ENCODE results near the gene REXO1.

REXO1 gene

GRCh38 chr19:1872807-1873523 is 24.7 kb upstream of the REXO1 start:
- TF ChIP-seq JUND (IDR thresholded peaks at IDR 0.05; ENCODE audit: low read depth), result no peak
- no peak for DNase-seq (ENCODE audit: low read depth in 1 of 2, low spot score in 1 of 2)
- in situ Hi-C loops (cut with HindIII; ENCODE audit: low pct_unique_long_range_greater_than_20kb, low sequenced_read_pairs), result no loop called here

- DNase-seq (ENCODE audit: low read depth in 1 of 2, low spot score in 1 of 2), result no peak
- in situ Hi-C loops (cut with HindIII; ENCODE audit: low pct_unique_long_range_greater_than_20kb, low sequenced_read_pairs), result no loop called here
- no peak for TF ChIP-seq JUND (IDR thresholded peaks at IDR 0.05; ENCODE audit: low read depth)
Observed at GRCh38 chr19:1871630-1872029, 23.3 kb upstream of the REXO1 start.

DNA sequence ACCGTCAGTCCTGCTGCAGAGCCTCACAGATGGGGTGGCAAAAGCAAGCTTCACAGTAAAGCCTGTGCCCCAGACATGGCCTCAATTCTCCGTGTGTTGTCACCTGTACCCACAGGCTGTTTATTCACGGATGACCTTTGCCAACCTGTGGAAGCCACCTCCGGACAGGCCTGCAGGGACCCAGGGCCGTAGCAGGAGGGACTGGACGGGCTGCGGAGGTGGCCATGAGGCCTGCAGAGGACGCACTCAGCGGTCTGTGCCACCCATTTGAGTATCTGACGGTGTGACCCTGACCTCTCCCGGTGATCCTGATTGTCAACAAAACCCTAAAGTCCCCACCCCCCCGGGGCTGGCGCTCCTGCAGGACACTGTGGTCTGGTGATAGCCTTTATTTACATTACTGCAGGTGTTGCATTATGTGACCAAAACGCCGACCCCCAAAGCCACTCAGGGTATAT is 22.9 kb upstream of the REXO1 start:
- TF ChIP-seq JUND (IDR thresholded peaks at IDR 0.05; ENCODE audit: low read depth), result no peak
- peak in 1 of 2 experiments; percentile 48 for DNase-seq (ENCODE audit: low read depth in 1 of 2, low spot score in 1 of 2)
- in situ Hi-C loops (cut with HindIII; ENCODE audit: low pct_unique_long_range_greater_than_20kb, low sequenced_read_pairs), result no loop called here

GRCh38 chr19:1868971-1869370 is 20.7 kb upstream of the REXO1 start:
- no peak for DNase-seq (ENCODE audit: low read depth in 1 of 2, low spot score in 1 of 2)
- TF ChIP-seq JUND (IDR thresholded peaks at IDR 0.05; ENCODE audit: low read depth), result no peak
- in situ Hi-C loops (cut with HindIII; ENCODE audit: low pct_unique_long_range_greater_than_20kb, low sequenced_read_pairs), result no loop called here

DNA sequence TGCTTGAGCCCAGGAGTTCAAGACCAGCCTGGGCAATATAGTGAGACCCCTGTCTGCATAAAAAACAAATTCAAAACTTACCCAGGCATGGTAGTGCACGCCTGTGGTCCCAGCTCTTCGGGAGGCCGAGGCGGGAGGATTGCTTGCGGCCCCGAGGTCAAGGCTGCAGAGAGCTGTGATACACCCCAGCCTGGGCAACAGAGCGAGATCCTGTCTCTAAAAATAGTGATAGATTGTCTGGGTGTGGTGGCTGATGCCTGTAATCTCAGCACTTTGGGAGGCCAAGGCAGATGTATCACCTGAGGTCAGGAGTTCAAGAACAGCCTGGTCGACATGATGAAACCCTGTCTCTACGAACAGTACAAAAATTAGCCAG is 19.1 kb upstream of the REXO1 start:
- in situ Hi-C loops (cut with HindIII; ENCODE audit: low pct_unique_long_range_greater_than_20kb, low sequenced_read_pairs), result no loop called here
- DNase-seq (ENCODE audit: low read depth in 1 of 2, low spot score in 1 of 2), result no peak
- no peak for TF ChIP-seq JUND (IDR thresholded peaks at IDR 0.05; ENCODE audit: low read depth)

GRCh38 chr19:1866693-1867348 is 18.5 kb upstream of the REXO1 start:
- DNase-seq (ENCODE audit: low read depth in 1 of 2, low spot score in 1 of 2), result no peak
- TF ChIP-seq JUND (IDR thresholded peaks at IDR 0.05; ENCODE audit: low read depth), result no peak
- in situ Hi-C loops (cut with HindIII; ENCODE audit: low pct_unique_long_range_greater_than_20kb, low sequenced_read_pairs), result no loop called here

GRCh38 chr19:1865172-1866010 is 17.1 kb upstream of the REXO1 start:
- TF ChIP-seq JUND (IDR thresholded peaks at IDR 0.05; ENCODE audit: low read depth), result no peak
- DNase-seq (ENCODE audit: low read depth in 1 of 2, low spot score in 1 of 2), result no peak
- in situ Hi-C loops (cut with HindIII; ENCODE audit: low pct_unique_long_range_greater_than_20kb, low sequenced_read_pairs), result no loop called here

DNA sequence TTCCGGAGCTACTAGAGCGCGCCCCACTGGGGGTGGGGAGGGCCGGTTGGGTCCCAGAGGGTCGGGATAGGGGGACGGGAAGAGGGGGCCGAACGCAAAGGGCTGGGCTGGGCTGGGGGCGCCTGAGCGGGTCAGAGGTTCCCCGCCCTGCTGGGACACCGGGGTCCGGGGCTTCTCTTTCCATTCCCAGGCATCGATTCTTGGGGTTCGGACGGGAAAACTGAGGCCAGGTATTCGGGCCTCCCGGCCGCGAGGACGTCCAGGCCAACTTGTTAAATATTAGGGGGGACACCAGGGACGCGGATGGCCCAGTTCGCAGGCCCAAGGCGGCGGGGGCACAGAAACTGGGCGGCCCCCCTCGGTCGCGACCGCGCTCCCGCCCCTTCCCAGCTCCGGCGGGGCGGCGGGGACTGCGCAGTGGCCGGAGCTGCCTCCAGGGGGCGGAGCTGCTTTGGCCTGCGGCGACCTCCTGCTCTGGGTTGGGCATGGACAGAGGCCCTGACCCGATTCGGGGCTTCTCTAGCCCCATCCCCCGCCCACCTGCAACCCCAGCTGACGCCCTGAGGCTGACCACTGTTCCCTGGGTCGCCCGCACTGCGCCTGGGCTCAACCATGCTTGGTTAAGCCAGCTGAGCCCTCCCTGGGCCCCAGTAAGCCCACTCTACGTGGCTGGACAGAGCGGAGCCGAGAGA is 16.3 kb upstream of the REXO1 start:
- DNase-seq (ENCODE audit: low read depth in 1 of 2, low spot score in 1 of 2), result peak in 1 of 2 experiments; percentile 72
- TF ChIP-seq JUND (IDR thresholded peaks at IDR 0.05; ENCODE audit: low read depth), result no peak
- in situ Hi-C loops (cut with HindIII; ENCODE audit: low pct_unique_long_range_greater_than_20kb, low sequenced_read_pairs), result no loop called here

DNA sequence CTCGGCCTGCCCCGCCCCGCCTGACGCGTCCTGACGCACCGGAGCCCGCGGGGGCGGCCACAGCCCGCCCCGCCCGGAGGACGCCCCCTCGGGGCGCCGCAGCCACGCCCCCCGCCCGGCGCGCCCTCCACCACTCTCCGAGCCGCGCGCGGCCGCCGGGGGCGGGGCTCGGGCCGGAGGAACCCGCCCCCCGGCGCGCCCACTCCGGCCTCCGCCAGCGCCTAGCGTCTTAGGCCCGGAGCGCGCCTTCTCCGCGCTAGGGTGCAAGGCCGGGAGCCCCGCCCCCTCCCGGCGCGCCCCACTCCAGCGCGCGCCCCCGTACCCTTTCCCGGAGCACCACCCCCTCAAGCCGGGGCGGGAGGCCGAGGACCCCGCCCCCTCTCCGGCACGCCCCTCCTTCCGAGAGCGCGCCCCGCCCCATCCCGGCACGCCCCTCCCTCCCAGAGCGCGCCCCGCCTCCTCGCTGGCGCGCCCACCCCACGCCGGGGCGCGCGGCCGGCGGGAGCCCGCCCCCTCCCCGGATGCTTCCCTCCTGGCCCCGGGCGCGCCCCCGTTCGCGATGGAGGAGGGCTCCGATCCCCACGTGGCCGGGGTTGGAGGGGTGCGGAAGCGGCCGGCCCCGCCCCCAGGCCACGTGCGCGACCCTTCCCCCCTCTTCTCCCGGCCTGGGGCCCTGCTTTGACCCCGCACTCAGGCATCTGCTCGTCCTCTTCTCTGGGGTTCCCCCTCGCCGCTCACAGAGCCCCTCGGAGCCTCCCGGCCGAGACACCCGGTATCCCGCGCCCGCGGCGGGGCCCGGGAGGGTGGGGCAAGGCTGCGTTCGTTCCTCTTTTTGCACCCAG is 15.6 kb upstream of the REXO1 start:
- peak; percentile 84 to 95 for DNase-seq (ENCODE audit: low read depth in 1 of 2, low spot score in 1 of 2)
- in situ Hi-C loops (cut with HindIII; ENCODE audit: low pct_unique_long_range_greater_than_20kb, low sequenced_read_pairs), result no loop called here
- TF ChIP-seq JUND (IDR thresholded peaks at IDR 0.05; ENCODE audit: low read depth), result no peak

- no peak for DNase-seq (ENCODE audit: low read depth in 1 of 2, low spot score in 1 of 2)
- in situ Hi-C loops (cut with HindIII; ENCODE audit: low pct_unique_long_range_greater_than_20kb, low sequenced_read_pairs), result no loop called here
- TF ChIP-seq JUND (IDR thresholded peaks at IDR 0.05; ENCODE audit: low read depth), result no peak
Observed at GRCh38 chr19:1863328-1863637, 15.0 kb upstream of the REXO1 start, which contains the start of gene KLF16. Gene KLF16 (minus strand): TSS chr19:1863579. CDS start chr19:1863497, 82 bp downstream.

DNA sequence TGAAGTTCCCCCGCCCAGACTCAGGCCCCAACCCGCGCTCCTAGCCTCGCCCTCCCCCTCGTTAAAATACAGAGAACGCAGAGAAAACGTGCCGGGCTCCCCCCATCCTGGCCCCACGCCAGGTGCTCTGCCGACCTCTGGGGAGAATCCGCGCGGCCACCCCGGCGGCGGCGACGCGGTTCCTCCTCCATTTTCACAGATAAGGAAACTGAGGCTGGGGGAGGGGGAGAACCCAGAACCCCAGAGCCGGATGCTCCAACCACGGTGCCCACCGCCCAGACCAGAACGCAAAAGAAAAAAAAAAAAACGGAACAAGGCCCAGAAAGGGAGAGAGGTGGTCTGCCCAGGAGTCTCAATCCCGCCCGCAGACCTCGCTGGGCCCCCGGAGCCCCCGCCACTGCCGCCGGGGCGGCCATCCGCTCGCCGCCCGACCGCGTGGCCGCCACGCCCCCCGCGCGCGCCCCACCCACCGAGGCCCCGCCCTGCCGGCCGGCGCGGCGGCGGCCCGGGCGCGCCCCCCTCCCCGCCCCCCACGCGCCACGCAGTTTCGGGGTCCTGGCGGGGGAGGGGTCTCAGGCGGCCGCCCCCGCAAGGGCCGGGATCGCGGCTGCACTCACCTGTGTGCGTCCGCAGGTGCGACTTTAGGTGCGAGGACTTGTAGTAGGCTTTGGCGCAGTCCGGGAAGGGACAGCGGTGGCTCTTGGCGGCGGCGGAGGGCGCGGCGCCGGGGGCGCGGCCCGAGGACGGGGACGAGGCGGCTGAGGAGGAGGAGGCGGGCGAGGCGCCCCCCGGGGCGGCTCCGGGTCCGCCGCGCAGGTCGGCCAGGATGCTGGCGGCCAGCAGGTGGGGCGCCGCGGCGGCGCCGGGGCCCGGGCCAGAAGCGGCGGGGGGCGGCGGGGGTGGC is 14.4 kb upstream of the REXO1 start:
- TF ChIP-seq JUND (IDR thresholded peaks at IDR 0.05; ENCODE audit: low read depth), result no peak
- in situ Hi-C loops (cut with HindIII; ENCODE audit: low pct_unique_long_range_greater_than_20kb, low sequenced_read_pairs), result no loop called here
- no peak for DNase-seq (ENCODE audit: low read depth in 1 of 2, low spot score in 1 of 2)

All from T47D (cell line).